ENCODE results near the gene DENND1B. TPM values are rescaled to one million over a fixed set of nuclear protein-coding genes. Genes with fewer than 3 reads are reported as not detected.

The DENND1B gene
- total RNA-seq, 1 experiment from 2014 or later: 6.3 TPM

DNA sequence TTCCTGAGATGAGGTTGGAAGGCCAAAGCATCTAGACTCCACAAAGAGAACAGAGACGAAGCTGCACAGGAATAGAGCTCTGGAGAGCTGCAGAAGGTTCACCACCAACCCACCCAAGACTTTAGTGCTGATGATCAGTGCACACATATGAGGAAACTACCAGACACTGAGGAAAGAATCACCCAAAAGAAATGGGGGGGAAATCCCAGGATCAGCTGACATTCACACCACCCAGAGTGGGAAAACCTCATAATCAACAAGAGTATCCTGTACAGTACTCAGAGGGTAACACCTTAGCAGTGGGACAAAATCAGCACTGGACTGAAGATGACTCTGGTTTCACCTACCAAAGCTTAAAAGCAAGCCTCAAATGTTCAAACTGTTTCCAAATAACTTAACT, 36.4 kb downstream of the DENND1B start:
- Mint-ChIP-seq H3K4me3 (no peak overlapping the region), H3K4me1 (peaks cover 7 to 21% of the 10 kb centered on the region in 2 experiments), H3K36me3 (ENCODE audit: insufficient read depth in 1 of 3, low read depth in 3 of 3) (no peaks in the 10 kb centered on the region; a peak in 1 of 7 replicates), H3K27ac (no peak overlapping the region), H3K9me3 (0 out of 5 replicates have a peak, but pooled peaks cover 0 to under 1% of the 10 kb centered on the region in 2 experiments), H3K27me3 (ENCODE audit: low read depth) (no peaks in the 10 kb centered on the region)
- no peaks in the 10 kb centered on the region for H4K20me1 ChIP-seq (ENCODE audit: control insufficient read depth, insufficient read depth, insufficient read length)
- H2AFZ ChIP-seq (ENCODE audit: low read length): no peak overlapping the region
- no peak overlapping the region for H3K23ac ChIP-seq (ENCODE audit: insufficient read length, low read depth, low read length)
- no peak overlapping the region for H2BK20ac ChIP-seq (ENCODE audit: low read depth, low read length, poor library complexity, severe bottlenecking)
- no peaks in the 10 kb centered on the region; the same call in 1 of the 2 replicates for H3K4me1 ChIP-seq (ENCODE audit: insufficient read depth, low read length)
- H2AK5ac ChIP-seq (ENCODE audit: insufficient read length, low read length): no peak overlapping the region
- H3K23me2 ChIP-seq (ENCODE audit: insufficient read length, low read depth, low read length, poor library complexity, severe bottlenecking): no peaks in the 10 kb centered on the region
- H3K18ac ChIP-seq (ENCODE audit: insufficient read length, low read depth, low read length): no peak overlapping the region
- H4K5ac ChIP-seq (ENCODE audit: insufficient read length, low read depth, low read length): no peak overlapping the region
- H3T11ph ChIP-seq (ENCODE audit: low read length): no peak overlapping the region
- H2BK12ac ChIP-seq (ENCODE audit: insufficient read length, low read depth, low read length): no peak overlapping the region
- H2BK5ac ChIP-seq (ENCODE audit: insufficient read length, low read length): no peak overlapping the region
- no peak overlapping the region for H4K91ac ChIP-seq (ENCODE audit: insufficient read length, low read depth, low read length)
- H3K4ac ChIP-seq (ENCODE audit: low read depth, low read length): no peak overlapping the region
- no peak overlapping the region for H2BK120ac ChIP-seq (ENCODE audit: low read depth, low read length, poor library complexity, severe bottlenecking)
- no peak overlapping the region for H3K9ac ChIP-seq (ENCODE audit: extremely low read depth, insufficient read length, low read length)
- no peak overlapping the region for H3K27ac ChIP-seq (ENCODE audit: insufficient read length, low read depth, low read length)
- no peaks in the 10 kb centered on the region for H3K79me2 ChIP-seq (ENCODE audit: insufficient read depth, low read length)
- H3K9me3 ChIP-seq (ENCODE audit: control insufficient read depth, low read depth, low read length): no peaks in the 10 kb centered on the region
- no peaks in the 10 kb centered on the region for H3K79me1 ChIP-seq (ENCODE audit: insufficient read depth, low read depth, low read length, poor library complexity, severe bottlenecking)
- no peaks in the 10 kb centered on the region for H3K27me3 ChIP-seq (ENCODE audit: insufficient read depth, low read length)
- TF ChIP-seq, protein P1, sequence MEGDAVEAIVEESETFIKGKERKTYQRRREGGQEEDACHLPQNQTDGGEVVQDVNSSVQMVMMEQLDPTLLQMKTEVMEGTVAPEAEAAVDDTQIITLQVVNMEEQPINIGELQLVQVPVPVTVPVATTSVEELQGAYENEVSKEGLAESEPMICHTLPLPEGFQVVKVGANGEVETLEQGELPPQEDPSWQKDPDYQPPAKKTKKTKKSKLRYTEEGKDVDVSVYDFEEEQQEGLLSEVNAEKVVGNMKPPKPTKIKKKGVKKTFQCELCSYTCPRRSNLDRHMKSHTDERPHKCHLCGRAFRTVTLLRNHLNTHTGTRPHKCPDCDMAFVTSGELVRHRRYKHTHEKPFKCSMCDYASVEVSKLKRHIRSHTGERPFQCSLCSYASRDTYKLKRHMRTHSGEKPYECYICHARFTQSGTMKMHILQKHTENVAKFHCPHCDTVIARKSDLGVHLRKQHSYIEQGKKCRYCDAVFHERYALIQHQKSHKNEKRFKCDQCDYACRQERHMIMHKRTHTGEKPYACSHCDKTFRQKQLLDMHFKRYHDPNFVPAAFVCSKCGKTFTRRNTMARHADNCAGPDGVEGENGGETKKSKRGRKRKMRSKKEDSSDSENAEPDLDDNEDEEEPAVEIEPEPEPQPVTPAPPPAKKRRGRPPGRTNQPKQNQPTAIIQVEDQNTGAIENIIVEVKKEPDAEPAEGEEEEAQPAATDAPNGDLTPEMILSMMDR (conservative IDR thresholded peaks at IDR 0.05): no peak
- no peak overlapping the region for H3K56ac ChIP-seq (ENCODE audit: insufficient read length, low read depth, low read length)
- H4K8ac ChIP-seq (replicated peaks; ENCODE audit: insufficient read length, low read depth, low read length): no peak overlapping the region
- no peak overlapping the region for H2BK15ac ChIP-seq (ENCODE audit: low read depth, low read length)
- H3K4me2 ChIP-seq (ENCODE audit: insufficient read depth, insufficient read length, low read length): no peak overlapping the region
- no CpG with 5 or more reads among the region's 1 CpG for WGBS (ENCODE audit: extremely low coverage, insufficient read length, low lambda C conversion rate)
- H3K14ac ChIP-seq (ENCODE audit: insufficient read depth, low read length): no peak overlapping the region
- DNase-seq: no peak
